Transverse colon (tissue), 4 donors: ENCODE data around the gene SH3BP5L. TPM values are rescaled to one million over a fixed set of nuclear protein-coding genes. Genes with fewer than 3 reads are reported as not detected.

Source experiments
- DNase-seq: peaks from one replicate; pipeline ENCODE4 v3.0.0-alpha.2; 2019
- H3K27ac ChIP-seq, 4 donors: fragments of 200-600 bp; sonication (generic); 2 replicates each; pipeline ENCODE4 v1.5.1; 2016 to 2018; ENCODE audit warnings: inconsistent platforms in 4 of 4
- H3K27me3 ChIP-seq: fragments of 200-600 bp; sonication (generic); 2 replicates; pipeline ENCODE4 v1.5.1; 2017; ENCODE audit warnings: inconsistent platforms
- H3K36me3 ChIP-seq, 4 donors: fragments of 200-600 bp; sonication (generic); 2 replicates each; pipeline ENCODE4 v1.5.1; 2017 to 2019; ENCODE audit warnings: inconsistent platforms in 4 of 4
- H3K4me1 ChIP-seq, 4 donors: fragments of 200-600 bp; sonication (generic); 2 replicates each; pipeline ENCODE4 v1.5.1; 2017 to 2020; ENCODE audit warnings: inconsistent platforms in 4 of 4
- H3K4me3 ChIP-seq, 4 donors: fragments of 200-600 bp; sonication (generic); 1 replicate in 1 of 4; 2 replicates in 3 of 4; pipeline versions ENCODE4 v1.5.1 to v1.6.1; 2017 to 2019; ENCODE audit warnings: inconsistent platforms in 4 of 4
- H3K9me3 ChIP-seq, 2 donors: fragments of 200-600 bp; sonication (generic); 2 replicates each; pipeline ENCODE4 v1.5.1; 2017 to 2019; ENCODE audit warnings: inconsistent platforms in 2 of 2
- CTCF ChIP-seq, 5 experiments: fragments of 200-600 bp in 3 of 5; fragments of 450-650 bp in 2 of 5; sonication (generic) in 3 of 5; IDR thresholded peaks; 1 replicate in 2 of 5; 2 replicates in 3 of 5; pipeline ENCODE4 v1.5.1; 2016 to 2017; ENCODE audit warnings: antibody characterized with exemption in 5 of 5, inconsistent platforms in 3 of 5, mild to moderate bottlenecking in 2 of 5, moderate library complexity in 1 of 5
- EP300 ChIP-seq: sonication (generic); formaldehyde crosslinking; IDR thresholded peaks from one replicate; pipeline ENCODE4 v1.6.1; 2017; ENCODE audit warnings: antibody characterized with exemption, low read depth
- POLR2A ChIP-seq: fragments of 450-650 bp; IDR thresholded peaks from one replicate; pipeline ENCODE4 v1.6.1; 2016; ENCODE audit warnings: antibody characterized with exemption, mild to moderate bottlenecking, moderate library complexity
- POLR2AphosphoS5 ChIP-seq, 3 donors: sonication (generic); formaldehyde crosslinking; IDR thresholded peaks; one replicate each; pipeline ENCODE4 v1.6.1; 2016; ENCODE audit warnings: antibody characterized with exemption in 3 of 3
- WGBS, 2 donors: methylation state at CpG; one replicate each; pipeline ENCODE4 v1.1.5; 2018; ENCODE audit warnings: low coverage in 1 of 2; 5-methylcytosine and 5-hydroxymethylcytosine counted together
- in situ Hi-C, 4 donors: fragments of 200-750 bp; cut with MboI; loops; one replicate each; pipeline versions ENCODE4 v1.15.0 to v1.15.1; 2017; ENCODE audit warnings: low sequenced_read_pairs in 3 of 4, low pct_ligation_motif_present in 1 of 4, low pct_unique_long_range_greater_than_20kb in 1 of 4
- intact Hi-C: fragments of 100-400 bp; cut with DNase I; formaldehyde crosslinking; loops from one replicate; pipeline ENCODE4 v1.15.1; 2023; ENCODE audit warnings: low total_unique reads
- total RNA-seq, 4 donors: library from RNA; depleted of rRNA; stranded (reverse); fragments of >200 nt; gene quantifications; one replicate each; pipeline ENCODE4 v1.1.0, GENCODE V29; 2016

The SH3BP5L gene
- total RNA-seq, 4 donors from 2014 or later, result 28.1 to 36.2 (median 31.4) TPM

- Histone ChIP-seq H3K4me1 (no peaks in the 10 kb centered on the region), H3K9me3 (no peaks in the 10 kb centered on the region), H3K27ac (no peak overlapping the region), H3K36me3 (peaks cover 0 to 46% (median 23%) of the 10 kb centered on the region in 4 donors), H3K4me3 (no peak overlapping the region), H3K27me3 (no peaks in the 10 kb centered on the region)
- intact Hi-C loops, result no loop called here
- in situ Hi-C loops, result no loop called here
- WGBS, 2 donors, result 89 to 90% methylated on average over 6 to 8 of the region's 8 CpGs
- TF ChIP-seq EP300, result no peak
- TF ChIP-seq CTCF (IDR thresholded peaks at IDR 0.05), result no peak
- no peak for TF ChIP-seq POLR2AphosphoS5 (IDR thresholded peaks at IDR 0.05)
- no peak for TF ChIP-seq POLR2A
- no peak for DNase-seq
These were observed 22.9 kb upstream of the SH3BP5L start for GRCh38 chr1:248848602-248849001.

- H3K27me3 ChIP-seq, result no peaks in the 10 kb centered on the region
- peaks cover 0 to 46% (median 23%) of the 10 kb centered on the region in 4 donors for H3K36me3 ChIP-seq
- no peak overlapping the region for H3K27ac ChIP-seq
- intact Hi-C loops, result no loop called here
- no peak for DNase-seq
- WGBS, 2 donors, result 97% methylated on average over 72 of the region's 72 CpGs; no CpG with 5 or more reads in 1 of the 2 donors
- no peaks in the 10 kb centered on the region for H3K4me1 ChIP-seq
- H3K4me3 ChIP-seq, result no peak overlapping the region
- in situ Hi-C loops, result no loop called here
- no peaks in the 10 kb centered on the region for H3K9me3 ChIP-seq
- TF ChIP-seq EP300 (no peak), CTCF (IDR thresholded peaks at IDR 0.05) (no peak), POLR2AphosphoS5 (IDR thresholded peaks at IDR 0.05) (no peak), POLR2A (no peak)
These were observed 22.3 kb upstream of the SH3BP5L start for GRCh38 chr1:248847956-248848561.

GRCh38 chr1:248847181-248847955 lies 21.7 kb upstream of the SH3BP5L start:
- 98% methylated on average over 76 of the region's 76 CpGs; no CpG with 5 or more reads in 1 of the 2 donors for WGBS, 2 donors
- in situ Hi-C loops (no loop called here), intact Hi-C loops (no loop called here)
- Histone ChIP-seq H3K36me3 (peaks cover 0 to 46% (median 23%) of the 10 kb centered on the region in 4 donors), H3K27me3 (no peaks in the 10 kb centered on the region), H3K9me3 (no peaks in the 10 kb centered on the region), H3K27ac (no peak overlapping the region), H3K4me3 (no peak overlapping the region), H3K4me1 (no peaks in the 10 kb centered on the region)
- no peak for TF ChIP-seq POLR2AphosphoS5 (IDR thresholded peaks at IDR 0.05)
- TF ChIP-seq POLR2A, result no peak
- no peak for TF ChIP-seq EP300
- DNase-seq, result no peak

GRCh38 chr1:248844526-248844925 lies 18.8 kb upstream of the SH3BP5L start:
- no peak overlapping the region for H3K4me3 ChIP-seq
- in situ Hi-C loops, result no loop called here
- TF ChIP-seq POLR2A, result no peak
- no peak for TF ChIP-seq CTCF (IDR thresholded peaks at IDR 0.05)
- no peak for TF ChIP-seq POLR2AphosphoS5 (IDR thresholded peaks at IDR 0.05)
- TF ChIP-seq EP300, result no peak
- peaks cover 0 to 46% (median 20%) of the 10 kb centered on the region in 4 donors for H3K36me3 ChIP-seq
- no peaks in the 10 kb centered on the region for H3K9me3 ChIP-seq
- no peak for DNase-seq
- peaks cover 5 to 19% (median 9%) of the 10 kb centered on the region in 4 donors for H3K4me1 ChIP-seq
- intact Hi-C loops, result no loop called here
- WGBS, 2 donors, result 94% methylated on average over 7 to 8 of the region's 8 CpGs
- H3K27ac ChIP-seq, result no peak overlapping the region
- no peaks in the 10 kb centered on the region for H3K27me3 ChIP-seq
